Osteoblast (primary cell): Measurements from ENCODE around the gene PODXL2. TPM values are rescaled to one million over a fixed set of nuclear protein-coding genes. Genes with fewer than 3 reads are reported as not detected.
A peak's percentile ranks its signal among the peaks of the same experiment; 100 is the strongest.

Experiments used
- DNase-seq: peaks from one replicate; pipeline ENCODE4 v3.0.0; 2011; ENCODE audit warnings: low spot score, mixed read lengths; ENCODE audit not compliant: insufficient read length; ENCODE audit errors: missing footprints
- H2AFZ ChIP-seq: 2 replicates; pipeline ENCODE4 v1.6.0; 2011; ENCODE audit warnings: mild to moderate bottlenecking, low read length
- H3K27ac ChIP-seq: 2 replicates; pipeline ENCODE4 v1.5.1; 2011; ENCODE audit warnings: mild to moderate bottlenecking, low read depth, low read length, moderate library complexity
- H3K27me3 ChIP-seq: 2 replicates; pipeline ENCODE4 v1.6.0; 2012; ENCODE audit warnings: mild to moderate bottlenecking, control low read depth, inconsistent platforms, low read length, moderate library complexity; ENCODE audit not compliant: insufficient read depth
- H3K36me3 ChIP-seq: 2 replicates; pipeline ENCODE4 v1.5.1; 2011; ENCODE audit warnings: mild to moderate bottlenecking, low read length, control low read depth, moderate library complexity; ENCODE audit not compliant: insufficient read depth
- H3K4me1 ChIP-seq: 2 replicates; pipeline ENCODE4 v1.5.1; 2011; ENCODE audit warnings: mild to moderate bottlenecking, low read length, control low read depth, moderate library complexity; ENCODE audit not compliant: insufficient read depth
- H3K4me2 ChIP-seq: 2 replicates; pipeline ENCODE4 v1.6.0; 2011; ENCODE audit warnings: mild to moderate bottlenecking, low read length; ENCODE audit not compliant: insufficient read depth
- H3K4me3 ChIP-seq: fragments of 200-600 bp; sonication (generic); 3 replicates; pipeline ENCODE4 v1.5.1; 2012; ENCODE audit warnings: mild to moderate bottlenecking, low read length, inconsistent platforms; ENCODE audit not compliant: insufficient read depth
- H3K79me2 ChIP-seq: 2 replicates; pipeline ENCODE4 v1.6.0; 2012; ENCODE audit warnings: mild to moderate bottlenecking, low read length, control low read depth, inconsistent platforms; ENCODE audit not compliant: insufficient read depth
- H3K9me3 ChIP-seq: 2 replicates; pipeline ENCODE4 v1.5.1; 2011; ENCODE audit warnings: low read depth, low read length, control low read depth
- H4K20me1 ChIP-seq: 2 replicates; pipeline ENCODE4 v1.6.0; 2012; ENCODE audit warnings: mild to moderate bottlenecking, low read length, control low read depth; ENCODE audit not compliant: insufficient read depth
- small RNA-seq: library from RNA; depleted of rRNA; stranded (forward); fragments of <200 nt; gene quantifications from one replicate; pipeline ENCODE3, GENCODE V24; 2012
- total RNA-seq: library from RNA; depleted of rRNA; stranded (reverse); fragments of >200 nt; gene quantifications from 2 replicates; pipeline ENCODE4 v1.2.3, GENCODE V29; 2012
- TF ChIP-seq, protein P1 (sequence below): IDR thresholded peaks from 2 replicates; pipeline ENCODE4 v1.5.1; 2011; ENCODE audit warnings: mild to moderate bottlenecking, low read depth, low read length, moderate library complexity; ENCODE audit errors: extremely low read depth

The PODXL2 gene
- total RNA-seq, 1 donor = 0.36 TPM

DNA sequence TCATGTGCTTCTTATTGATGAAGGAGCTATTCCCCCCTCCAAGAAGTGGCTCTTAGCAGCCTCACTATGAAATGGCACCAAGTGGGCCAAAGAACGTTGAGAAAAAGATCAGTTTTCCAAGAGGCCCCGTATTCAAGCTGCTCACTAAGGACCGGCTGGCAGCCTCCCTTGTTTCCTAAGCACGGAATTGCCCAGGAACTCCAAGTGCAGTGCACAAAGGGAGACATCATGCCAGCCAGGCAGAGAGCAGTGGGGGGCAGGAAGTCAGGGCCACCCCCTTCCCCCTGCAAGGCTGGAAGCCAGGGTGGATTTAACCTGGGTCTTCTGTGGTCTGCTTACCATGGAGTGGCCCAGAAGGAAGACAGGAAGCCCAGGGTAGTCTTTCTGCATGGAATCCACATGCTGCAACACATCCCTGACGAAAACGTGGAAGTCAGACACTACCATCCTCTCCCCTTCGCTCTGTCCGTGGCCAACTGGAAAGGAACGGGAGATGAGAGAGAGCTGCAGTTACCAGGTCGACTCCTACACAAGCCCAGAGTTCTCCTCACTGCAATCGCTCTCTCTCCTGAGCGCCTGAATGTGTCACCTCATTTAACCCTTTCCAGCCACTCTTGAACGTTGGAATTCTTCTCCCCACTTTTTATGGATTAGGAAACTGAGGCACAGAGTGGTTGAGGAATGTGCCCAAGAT, 93.3 kb downstream of the PODXL2 start:
- Histone ChIP-seq H3K4me2 (no peak overlapping the region), H3K4me1 (no peaks in the 10 kb centered on the region), H3K27ac (no peak overlapping the region), H3K9me3 (no peaks in the 10 kb centered on the region), H3K4me3 (no peak overlapping the region), H2AFZ (no peak overlapping the region), H3K27me3 (no peaks in the 10 kb centered on the region), H3K36me3 (no peaks in the 10 kb centered on the region), H3K79me2 (no peaks in the 10 kb centered on the region), H4K20me1 (no peaks in the 10 kb centered on the region)
- TF ChIP-seq, protein P1, sequence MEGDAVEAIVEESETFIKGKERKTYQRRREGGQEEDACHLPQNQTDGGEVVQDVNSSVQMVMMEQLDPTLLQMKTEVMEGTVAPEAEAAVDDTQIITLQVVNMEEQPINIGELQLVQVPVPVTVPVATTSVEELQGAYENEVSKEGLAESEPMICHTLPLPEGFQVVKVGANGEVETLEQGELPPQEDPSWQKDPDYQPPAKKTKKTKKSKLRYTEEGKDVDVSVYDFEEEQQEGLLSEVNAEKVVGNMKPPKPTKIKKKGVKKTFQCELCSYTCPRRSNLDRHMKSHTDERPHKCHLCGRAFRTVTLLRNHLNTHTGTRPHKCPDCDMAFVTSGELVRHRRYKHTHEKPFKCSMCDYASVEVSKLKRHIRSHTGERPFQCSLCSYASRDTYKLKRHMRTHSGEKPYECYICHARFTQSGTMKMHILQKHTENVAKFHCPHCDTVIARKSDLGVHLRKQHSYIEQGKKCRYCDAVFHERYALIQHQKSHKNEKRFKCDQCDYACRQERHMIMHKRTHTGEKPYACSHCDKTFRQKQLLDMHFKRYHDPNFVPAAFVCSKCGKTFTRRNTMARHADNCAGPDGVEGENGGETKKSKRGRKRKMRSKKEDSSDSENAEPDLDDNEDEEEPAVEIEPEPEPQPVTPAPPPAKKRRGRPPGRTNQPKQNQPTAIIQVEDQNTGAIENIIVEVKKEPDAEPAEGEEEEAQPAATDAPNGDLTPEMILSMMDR = no peak
- no peak for DNase-seq

Small RNAs within 50 kb of the gene (small RNA-seq; reads per million reads assigned to genes)
- 1.2 reads per million, percentile 38 among the genes with 10 or more reads in this experiment for gene MIR7976

Other genes with a start within 250 kb of the PODXL2 start
- 29.5 and 30.4 TPM in 2 replicates for gene TPRA1, start 38.5 kb upstream of the PODXL2 start, total RNA-seq
- 14.5 and 15.3 TPM in 2 replicates for gene MCM2, start 30.8 kb upstream of the PODXL2 start, total RNA-seq
- gene ABTB1, start 43.8 kb downstream of the PODXL2 start, total RNA-seq = 14.7 and 17.7 TPM in 2 replicates
- 10.6 and 18.1 TPM in 2 replicates for gene MGLL, start 193.3 kb downstream of the PODXL2 start, total RNA-seq